Type B pancreatic cell (in vitro differentiated cells): Measurements from ENCODE around the gene AGAP9. TPM values are rescaled to one million over a fixed set of nuclear protein-coding genes. Genes with fewer than 3 reads are reported as not detected.

Source experiments
- DNase-seq: peaks from one replicate; pipeline ENCODE4 v3.0.0; 2021; ENCODE audit warnings: mixed read lengths; ENCODE audit not compliant: unreplicated experiment; ENCODE audit errors: extremely low spot score
- H3K27ac Mint-ChIP-seq: 2 replicates; pipeline ENCODE4 v1.8.0; 2021; ENCODE audit warnings: mild to moderate bottlenecking, mixed read lengths
- H3K27me3 Mint-ChIP-seq: 2 replicates; pipeline ENCODE4 v1.8.0; 2021; ENCODE audit warnings: mixed read lengths
- H3K36me3 Mint-ChIP-seq: 2 replicates; pipeline ENCODE4 v1.8.0; 2021; ENCODE audit warnings: mixed read lengths
- H3K4me1 Mint-ChIP-seq: one replicate; pipeline ENCODE4 v1.8.0; 2021; ENCODE audit warnings: mixed read lengths; ENCODE audit not compliant: unreplicated experiment
- H3K4me3 Mint-ChIP-seq: 2 replicates; pipeline ENCODE4 v1.8.0; 2021; ENCODE audit warnings: mild to moderate bottlenecking, mixed read lengths
- H3K9me3 Mint-ChIP-seq: 2 replicates; pipeline ENCODE4 v1.8.0; 2021; ENCODE audit warnings: mixed read lengths
- total RNA-seq: library from RNA; stranded (reverse); gene quantifications from 2 replicates; pipeline ENCODE4 v1.2.1, GENCODE V29; 2021; ENCODE audit warnings: low replicate concordance
- TF ChIP-seq, protein P1 (sequence below): fragments of 200-600 bp; sonication (generic); conservative IDR thresholded peaks from 2 replicates; pipeline ENCODE4 v1.5.0; 2021; ENCODE audit warnings: antibody characterized with exemption, mild to moderate bottlenecking

Gene AGAP9
- total RNA-seq, 1 donor from 2014 or later = 14.2 TPM

DNA sequence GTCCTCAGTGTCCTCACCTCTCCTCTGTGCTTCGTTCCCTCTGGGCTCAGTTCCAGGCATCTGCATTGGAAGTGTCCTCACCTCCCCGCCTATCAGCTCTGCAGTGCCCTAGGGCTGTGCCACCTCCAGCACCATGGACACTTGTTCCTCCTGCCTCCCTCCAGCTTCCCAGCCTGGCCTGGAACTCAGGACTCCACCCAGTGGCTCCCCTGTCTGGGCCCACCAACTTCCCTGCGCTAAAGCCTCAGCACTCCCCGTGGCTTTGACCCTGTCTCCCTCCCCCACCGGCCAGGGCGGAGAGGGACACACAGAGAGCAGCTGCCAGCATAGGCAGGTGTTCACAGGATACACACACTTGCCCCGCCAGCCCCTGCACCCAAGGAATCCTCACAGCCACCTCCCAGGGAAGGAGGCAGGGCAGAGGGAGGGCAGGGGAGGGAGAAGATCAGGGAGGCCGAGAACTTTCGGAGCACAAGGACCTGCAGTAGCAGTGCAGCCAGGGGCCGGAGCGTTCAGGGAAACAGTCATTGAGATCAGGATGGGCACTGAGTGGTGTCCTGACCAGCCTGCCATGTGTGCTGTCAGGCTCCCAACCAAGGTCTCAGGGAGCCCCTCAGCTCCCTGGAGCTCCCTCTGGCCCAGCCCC, 70.8 kb downstream of the AGAP9 start:
- Mint-ChIP-seq H3K4me1 (peaks cover 6% of the 10 kb centered on the region), H3K27ac (no peak overlapping the region), H3K4me3 (no peak overlapping the region)

DNA sequence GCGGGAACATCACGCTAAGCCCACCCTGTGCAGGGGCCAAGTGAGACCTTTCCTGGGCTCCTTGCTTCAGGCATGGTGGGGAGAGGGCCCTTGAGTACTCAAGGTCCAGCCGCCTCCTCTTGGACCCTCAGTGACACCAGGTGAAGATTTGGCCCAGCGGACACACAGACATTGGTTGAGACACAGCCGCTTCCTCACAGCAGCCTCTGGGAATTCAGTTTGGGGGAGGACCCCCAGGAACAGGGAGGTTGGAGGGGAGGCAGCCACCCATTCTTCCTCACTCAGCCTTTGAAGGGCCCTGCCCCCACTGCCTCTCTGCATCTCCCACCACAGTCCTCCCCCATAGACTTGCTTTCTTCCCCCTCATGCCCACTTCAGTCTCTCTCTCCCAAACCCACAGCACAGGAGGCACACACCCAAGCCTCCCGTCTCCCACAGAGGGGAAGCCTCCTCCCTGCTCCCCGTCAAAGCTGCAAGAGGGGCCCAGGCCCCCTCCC, 71.4 kb downstream of the AGAP9 start:
- Mint-ChIP-seq H3K4me3 (no peak overlapping the region), H3K4me1 (peaks cover 6% of the 10 kb centered on the region), H3K27me3 (peaks cover 13% of the 10 kb centered on the region), H3K27ac (no peak overlapping the region), H3K36me3 (no peaks in the 10 kb centered on the region), H3K9me3 (no peaks in the 10 kb centered on the region)
- TF ChIP-seq, protein P1, sequence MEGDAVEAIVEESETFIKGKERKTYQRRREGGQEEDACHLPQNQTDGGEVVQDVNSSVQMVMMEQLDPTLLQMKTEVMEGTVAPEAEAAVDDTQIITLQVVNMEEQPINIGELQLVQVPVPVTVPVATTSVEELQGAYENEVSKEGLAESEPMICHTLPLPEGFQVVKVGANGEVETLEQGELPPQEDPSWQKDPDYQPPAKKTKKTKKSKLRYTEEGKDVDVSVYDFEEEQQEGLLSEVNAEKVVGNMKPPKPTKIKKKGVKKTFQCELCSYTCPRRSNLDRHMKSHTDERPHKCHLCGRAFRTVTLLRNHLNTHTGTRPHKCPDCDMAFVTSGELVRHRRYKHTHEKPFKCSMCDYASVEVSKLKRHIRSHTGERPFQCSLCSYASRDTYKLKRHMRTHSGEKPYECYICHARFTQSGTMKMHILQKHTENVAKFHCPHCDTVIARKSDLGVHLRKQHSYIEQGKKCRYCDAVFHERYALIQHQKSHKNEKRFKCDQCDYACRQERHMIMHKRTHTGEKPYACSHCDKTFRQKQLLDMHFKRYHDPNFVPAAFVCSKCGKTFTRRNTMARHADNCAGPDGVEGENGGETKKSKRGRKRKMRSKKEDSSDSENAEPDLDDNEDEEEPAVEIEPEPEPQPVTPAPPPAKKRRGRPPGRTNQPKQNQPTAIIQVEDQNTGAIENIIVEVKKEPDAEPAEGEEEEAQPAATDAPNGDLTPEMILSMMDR = no peak
- no peak for DNase-seq

More for the DNA sequence above, 70.8 kb downstream of the AGAP9 start:
- DNase-seq = no peak
- peaks cover 13% of the 10 kb centered on the region for H3K27me3 Mint-ChIP-seq
- no peaks in the 10 kb centered on the region for H3K36me3 Mint-ChIP-seq
- no peaks in the 10 kb centered on the region for H3K9me3 Mint-ChIP-seq
- TF ChIP-seq, protein P1 = no peak

Other genes with a start within 250 kb of the AGAP9 start
- gene GDF10, start 223.4 kb downstream of the AGAP9 start, total RNA-seq = 0.57 and 46.8 TPM in 2 replicates
- gene GDF2, start 201.2 kb downstream of the AGAP9 start, total RNA-seq = not detected in 2 replicates
- not detected in 2 replicates for gene RBP3, start 175.3 kb downstream of the AGAP9 start, total RNA-seq
- gene ZNF488, start 139.3 kb downstream of the AGAP9 start, total RNA-seq = 4.0 and 4.9 TPM in 2 replicates
- 0.94 and 2.0 TPM in 2 replicates for gene ANXA8, start 39.5 kb downstream of the AGAP9 start, total RNA-seq
- not detected in 2 replicates for gene FAM25G, start 31.9 kb downstream of the AGAP9 start, total RNA-seq
- 0.24 and 0.58 TPM in 2 replicates for gene SYT15B, start 240.0 kb upstream of the AGAP9 start, total RNA-seq